Stimulated activated CD4-positive, alpha-beta T cell treated with anti-CD3 and anti-CD28 coated beads, Interleukin-1b, Interleukin-23, amount 100 ng/mL, for 48 hours (primary cell): ENCODE measurements around the gene BANF1.
A peak's percentile ranks its signal among the peaks of the same experiment; 100 is the strongest.
"Not testable (repeated sequence)": the region's sequence is repeated elsewhere in the genome, so short reads cannot be mapped to it uniquely, and the experiment has no call there.

Experiments used
- DNase-seq: peaks from one replicate; pipeline ENCODE4 v3.0.0-alpha.2; 2020

Gene BANF1

GRCh38 chr11:65978391-65979238, 23.7 kb upstream of the BANF1 start:
- no peak for DNase-seq

GRCh38 chr11:65979261-65979759, 23.0 kb upstream of the BANF1 start:
- DNase-seq: no peak

GRCh38 chr11:65981101-65981740, 21.1 kb upstream of the BANF1 start:
- DNase-seq: no peak

- DNase-seq: no peak
Observed at GRCh38 chr11:65981972-65982823, 20.1 kb upstream of the BANF1 start.

GRCh38 chr11:65982824-65983588, 19.3 kb upstream of the BANF1 start:
- no peak for DNase-seq

- DNase-seq: no peak
Observed at GRCh38 chr11:65983589-65983987, 18.7 kb upstream of the BANF1 start.

- no peak for DNase-seq
Observed at GRCh38 chr11:65987336-65987735, 15.0 kb upstream of the BANF1 start.

GRCh38 chr11:65988791-65989592, 13.3 kb upstream of the BANF1 start:
- DNase-seq: peak; percentile 90

GRCh38 chr11:65992056-65992455, 10.2 kb upstream of the BANF1 start:
- DNase-seq: no peak

- no peak for DNase-seq
Observed at GRCh38 chr11:65997286-65997685, 5.0 kb upstream of the BANF1 start.

GRCh38 chr11:66002648-66003225, 434 bp downstream of the BANF1 start:
- DNase-seq: no peak

- DNase-seq: no peak
Observed at GRCh38 chr11:66003291-66003690, 988 bp downstream of the BANF1 start.

GRCh38 chr11:66004186-66004585, 1.9 kb downstream of the BANF1 start:
- no peak for DNase-seq

GRCh38 chr11:66006134-66006890, 4.0 kb downstream of the BANF1 start:
- no peak for DNase-seq

GRCh38 chr11:66006891-66007176, 4.5 kb downstream of the BANF1 start:
- no peak for DNase-seq

- DNase-seq: no peak
Observed at GRCh38 chr11:66007201-66007634, 4.9 kb downstream of the BANF1 start.

GRCh38 chr11:66008095-66008467, 5.8 kb downstream of the BANF1 start:
- DNase-seq: no peak

GRCh38 chr11:66008468-66009101, 6.3 kb downstream of the BANF1 start:
- DNase-seq: no peak

- DNase-seq: not testable (repeated sequence)
Observed at GRCh38 chr11:66010036-66010435, 7.7 kb downstream of the BANF1 start.

GRCh38 chr11:66011239-66011784, 9.0 kb downstream of the BANF1 start:
- no peak for DNase-seq
